DMS153 treated with DMSO at 0.1 percent for 48 hours (cell line): ENCODE results near the gene XG.

ENCODE experiments used
- DNase-seq: peaks from one replicate; lab custom pipeline; 2025; ENCODE audit not compliant: unreplicated experiment; lab: John Stamatoyannopoulos, UW

The XG gene

DNA sequence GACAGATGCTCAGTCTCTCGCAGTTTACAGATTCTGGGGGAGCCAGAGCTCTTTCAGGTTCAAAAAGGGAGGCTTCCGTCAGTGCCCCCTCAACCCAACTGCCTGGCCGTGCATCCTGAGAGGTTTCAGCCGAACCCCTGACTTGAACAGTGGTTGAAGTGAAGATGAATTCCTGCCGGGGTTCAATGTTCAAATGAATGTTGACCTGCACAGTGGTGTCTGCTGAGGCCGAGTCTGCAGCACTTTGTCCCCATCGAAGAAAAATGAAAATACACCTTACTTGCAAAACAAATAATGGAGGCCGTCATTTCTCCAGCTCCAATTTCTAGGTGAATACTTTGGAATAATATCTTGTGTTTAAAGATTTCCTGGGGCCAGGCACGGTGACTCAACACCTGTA, 110.6 kb downstream of the XG start:
- DNase-seq = no peak

DNA sequence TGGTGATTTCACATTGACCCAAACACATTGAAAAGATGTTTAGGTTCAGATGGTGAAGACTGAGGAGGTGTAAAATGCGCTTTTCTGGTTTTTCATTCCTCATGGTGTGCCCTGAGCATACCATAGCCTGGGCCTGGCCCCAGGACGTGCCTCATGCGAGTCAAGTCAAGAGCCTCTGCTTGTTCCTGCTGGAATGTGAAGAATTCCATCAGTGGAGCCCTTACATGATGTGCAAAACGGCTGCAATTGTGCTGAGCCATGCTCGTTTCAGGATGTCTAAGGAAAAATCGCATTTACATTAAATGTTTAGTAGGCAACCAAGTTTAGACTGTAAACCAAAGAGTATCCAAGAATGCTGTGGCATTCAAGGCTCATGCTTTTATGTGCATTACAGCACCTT, 111.8 kb downstream of the XG start:
- DNase-seq = no peak
